ENCODE measurements around the gene KCNT1.

Gene KCNT1

GRCh38 chr9:135762921-135763320 lies 60.9 kb downstream of the KCNT1 start:
- in situ Hi-C loops (cut with MboI; ENCODE audit: low sequenced_read_pairs): no loop called here

GRCh38 chr9:135763716-135764446 lies 61.9 kb downstream of the KCNT1 start:
- in situ Hi-C loops (cut with MboI; ENCODE audit: low sequenced_read_pairs): no loop called here

- in situ Hi-C loops (cut with MboI; ENCODE audit: low sequenced_read_pairs): no loop called here
Measured at GRCh38 chr9:135764731-135765130, 62.7 kb downstream of the KCNT1 start.

- in situ Hi-C loops (cut with MboI; ENCODE audit: low sequenced_read_pairs): no loop called here
Measured at GRCh38 chr9:135765416-135765815, 63.4 kb downstream of the KCNT1 start.

GRCh38 chr9:135766251-135766650 lies 64.3 kb downstream of the KCNT1 start:
- in situ Hi-C loops (cut with MboI; ENCODE audit: low sequenced_read_pairs): no loop called here

- in situ Hi-C loops (cut with MboI; ENCODE audit: low sequenced_read_pairs): no loop called here
Measured at GRCh38 chr9:135766707-135767106, 64.7 kb downstream of the KCNT1 start.

- in situ Hi-C loops (cut with MboI; ENCODE audit: low sequenced_read_pairs): no loop called here
Measured at GRCh38 chr9:135768516-135769218, 66.7 kb downstream of the KCNT1 start.

- in situ Hi-C loops (cut with MboI; ENCODE audit: low sequenced_read_pairs): no loop called here
Measured at GRCh38 chr9:135769489-135770202, 67.7 kb downstream of the KCNT1 start.

- in situ Hi-C loops (cut with MboI; ENCODE audit: low sequenced_read_pairs): no loop called here
Measured at GRCh38 chr9:135770203-135770535, 68.2 kb downstream of the KCNT1 start.

GRCh38 chr9:135770771-135771170 lies 68.8 kb downstream of the KCNT1 start:
- in situ Hi-C loops (cut with MboI; ENCODE audit: low sequenced_read_pairs): no loop called here

- in situ Hi-C loops (cut with MboI; ENCODE audit: low sequenced_read_pairs): no loop called here
Measured at GRCh38 chr9:135771401-135772051, 69.5 kb downstream of the KCNT1 start.

GRCh38 chr9:135772056-135772646 lies 70.2 kb downstream of the KCNT1 start:
- in situ Hi-C loops (cut with MboI; ENCODE audit: low sequenced_read_pairs): no loop called here

GRCh38 chr9:135772702-135773493 lies 70.9 kb downstream of the KCNT1 start:
- in situ Hi-C loops (cut with MboI; ENCODE audit: low sequenced_read_pairs): no loop called here

GRCh38 chr9:135773530-135774238 lies 71.7 kb downstream of the KCNT1 start:
- in situ Hi-C loops (cut with MboI; ENCODE audit: low sequenced_read_pairs): no loop called here

GRCh38 chr9:135774239-135774747 lies 72.3 kb downstream of the KCNT1 start:
- in situ Hi-C loops (cut with MboI; ENCODE audit: low sequenced_read_pairs): no loop called here

- in situ Hi-C loops (cut with MboI; ENCODE audit: low sequenced_read_pairs): no loop called here
Measured at GRCh38 chr9:135774794-135775525, 73.0 kb downstream of the KCNT1 start.

- in situ Hi-C loops (cut with MboI; ENCODE audit: low sequenced_read_pairs): no loop called here
Measured at GRCh38 chr9:135775911-135776310, 73.9 kb downstream of the KCNT1 start.

- in situ Hi-C loops (cut with MboI; ENCODE audit: low sequenced_read_pairs): no loop called here
Measured at GRCh38 chr9:135776893-135777622, 75.1 kb downstream of the KCNT1 start.

All from HL-60/S4 treated with phorbol 12-myristate 13-acetate at 8.2 ng/mL for 4 days and 3 days (cell line).